GM04503 (cell line): Measurements from ENCODE around the gene IL17REL.

Source experiments
- DNase-seq: peaks from one replicate; pipeline ENCODE4 v3.0.0-alpha.2; 2012; ENCODE audit warnings: low read depth

Gene IL17REL

GRCh38 chr22:49966774-49967705 lies 45.5 kb downstream of the IL17REL start:
- DNase-seq = no peak

- no peak for DNase-seq
Measured at GRCh38 chr22:49966041-49966773, 46.4 kb downstream of the IL17REL start.

- no peak for DNase-seq
Measured at GRCh38 chr22:49965091-49966040, 47.2 kb downstream of the IL17REL start.

- DNase-seq = no peak
Measured at GRCh38 chr22:49964136-49965090, 48.2 kb downstream of the IL17REL start.

GRCh38 chr22:49963647-49964026 lies 48.9 kb downstream of the IL17REL start:
- no peak for DNase-seq

GRCh38 chr22:49962751-49963646 lies 49.6 kb downstream of the IL17REL start:
- DNase-seq = no peak

GRCh38 chr22:49962012-49962750 lies 50.4 kb downstream of the IL17REL start:
- peak; percentile 49 for DNase-seq

- DNase-seq = no peak
Measured at GRCh38 chr22:49961601-49962011, 51.0 kb downstream of the IL17REL start.

GRCh38 chr22:49961005-49961600 lies 51.5 kb downstream of the IL17REL start:
- DNase-seq = no peak

GRCh38 chr22:49960159-49961004 lies 52.2 kb downstream of the IL17REL start, which contains the start of gene PIM3:
TSS of gene PIM3 (plus strand) at chr22:49960772. CDS start at chr22:49960948, 176 bp downstream.
- peak; percentile 69 for DNase-seq

- DNase-seq = no peak
Measured at GRCh38 chr22:49959782-49960158, 52.8 kb downstream of the IL17REL start.

GRCh38 chr22:49958931-49959781 lies 53.4 kb downstream of the IL17REL start:
- no peak for DNase-seq

GRCh38 chr22:49958366-49958921 lies 54.1 kb downstream of the IL17REL start:
- no peak for DNase-seq

- no peak for DNase-seq
Measured at GRCh38 chr22:49957826-49958365, 54.7 kb downstream of the IL17REL start.

- no peak for DNase-seq
Measured at GRCh38 chr22:49956914-49957825, 55.4 kb downstream of the IL17REL start.
